ENCODE measurements around the gene MB21D2. TPM values are rescaled to one million over a fixed set of nuclear protein-coding genes. Genes with fewer than 3 reads are reported as not detected.
A peak's percentile ranks its signal among the peaks of the same experiment; 100 is the strongest.

Gene MB21D2
- total and polyA plus RNA-seq, 12 donors, result 1.4 to 16.8 (median 5.8) TPM

DNA sequence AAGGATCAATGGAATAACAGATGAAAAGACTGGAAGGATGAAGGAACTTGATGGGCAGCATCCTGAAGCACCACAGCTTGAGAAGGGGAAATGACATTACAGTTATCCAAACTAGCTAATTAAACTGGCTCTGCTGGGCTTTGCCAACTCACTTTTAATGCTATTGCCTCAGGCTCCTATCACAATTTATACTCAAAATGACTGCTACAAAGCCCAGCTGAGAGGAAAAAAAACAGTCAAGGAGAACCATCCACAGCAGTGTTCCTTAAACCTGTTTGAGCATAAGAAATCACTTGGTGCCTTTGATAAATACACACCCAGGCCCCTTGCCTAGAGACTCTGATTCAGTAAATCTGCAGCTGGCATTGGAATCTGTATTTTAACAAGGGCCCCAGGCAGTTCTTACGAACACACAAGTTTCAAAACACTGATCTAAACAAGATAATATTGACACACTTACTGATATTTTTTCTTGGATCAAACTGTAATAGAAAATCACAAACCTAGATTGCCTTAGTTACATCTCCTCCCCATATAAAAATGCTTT, 85.8 kb downstream of the MB21D2 start:
- Histone ChIP-seq H3K36me3 (replicated peaks in 1 of 2) (no peaks in the 10 kb centered on the region), H3K27ac (no peak overlapping the region), H3K4me1 (replicated peaks in 1 of 2) (peaks cover 10 to 42% of the 10 kb centered on the region in 2 donors), H3K27me3 (no peaks in the 10 kb centered on the region), H3K9me3 (replicated peaks in 1 of 3) (no peaks in the 10 kb centered on the region), H3K4me3 (no peak overlapping the region)
- intact Hi-C loops (cut with DNase I), result loop anchor here in 1 of 2 donors (10.0 kb wide), 1 partner anchor 83 kb away; the partner anchor contains the start of gene MB21D2
- WGBS, 4 donors, result 61 to 76% (median 70%) methylated on average over 1 of the region's 1 CpG
- no peak for TF ChIP-seq POLR2A (IDR thresholded peaks at IDR 0.05)
- TF ChIP-seq, protein P1, sequence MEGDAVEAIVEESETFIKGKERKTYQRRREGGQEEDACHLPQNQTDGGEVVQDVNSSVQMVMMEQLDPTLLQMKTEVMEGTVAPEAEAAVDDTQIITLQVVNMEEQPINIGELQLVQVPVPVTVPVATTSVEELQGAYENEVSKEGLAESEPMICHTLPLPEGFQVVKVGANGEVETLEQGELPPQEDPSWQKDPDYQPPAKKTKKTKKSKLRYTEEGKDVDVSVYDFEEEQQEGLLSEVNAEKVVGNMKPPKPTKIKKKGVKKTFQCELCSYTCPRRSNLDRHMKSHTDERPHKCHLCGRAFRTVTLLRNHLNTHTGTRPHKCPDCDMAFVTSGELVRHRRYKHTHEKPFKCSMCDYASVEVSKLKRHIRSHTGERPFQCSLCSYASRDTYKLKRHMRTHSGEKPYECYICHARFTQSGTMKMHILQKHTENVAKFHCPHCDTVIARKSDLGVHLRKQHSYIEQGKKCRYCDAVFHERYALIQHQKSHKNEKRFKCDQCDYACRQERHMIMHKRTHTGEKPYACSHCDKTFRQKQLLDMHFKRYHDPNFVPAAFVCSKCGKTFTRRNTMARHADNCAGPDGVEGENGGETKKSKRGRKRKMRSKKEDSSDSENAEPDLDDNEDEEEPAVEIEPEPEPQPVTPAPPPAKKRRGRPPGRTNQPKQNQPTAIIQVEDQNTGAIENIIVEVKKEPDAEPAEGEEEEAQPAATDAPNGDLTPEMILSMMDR (IDR thresholded peaks at IDR 0.05), result no peak
- no peak for DNase-seq

DNA sequence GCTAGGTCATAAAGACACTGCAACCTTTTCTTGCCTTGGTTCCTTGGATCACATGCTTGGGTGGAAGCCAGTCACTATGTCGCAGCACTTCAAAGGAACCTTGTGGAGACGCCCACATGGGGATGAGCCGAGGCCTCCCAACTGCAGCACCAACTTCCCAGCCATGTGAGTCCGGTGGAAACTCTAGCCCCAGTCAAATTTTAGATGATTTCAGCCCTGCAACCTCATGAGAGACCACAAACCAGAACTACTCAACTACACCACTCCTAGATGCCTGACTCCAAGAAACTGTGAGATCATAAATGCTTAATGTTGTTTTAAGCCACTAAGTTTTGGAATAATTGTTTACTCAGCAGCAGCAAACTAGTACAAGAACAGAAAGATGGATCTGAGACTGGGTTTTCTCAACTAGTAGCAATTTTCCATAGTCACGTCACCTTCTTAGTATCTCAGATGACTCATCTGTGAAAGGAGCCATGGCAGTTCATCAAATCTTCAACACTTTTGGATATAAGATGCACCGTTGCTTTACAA, 86.5 kb downstream of the MB21D2 start:
- intact Hi-C loops (cut with DNase I), result loop anchor here in 1 of 2 donors (10.0 kb wide), 1 partner anchor 84 kb away; the partner anchor contains the start of gene MB21D2
- H3K27ac ChIP-seq, result peak overlapping the region in 1 of 5 donors; percentile 11
- H3K36me3 ChIP-seq (replicated peaks in 1 of 2), result no peaks in the 10 kb centered on the region
- H3K4me3 ChIP-seq, result no peak overlapping the region
- WGBS, 4 donors, result 47 to 56% (median 54%) methylated on average over 6 of the region's 6 CpGs
- no peaks in the 10 kb centered on the region for H3K9me3 ChIP-seq (replicated peaks in 1 of 3)
- peaks cover 10 to 37% of the 10 kb centered on the region in 2 donors for H3K4me1 ChIP-seq (replicated peaks in 1 of 2)
- peak in 4 of 7 donors; percentile 38 to 57 (median 50) for DNase-seq
- TF ChIP-seq, protein P1 (IDR thresholded peaks at IDR 0.05), result no peak
- TF ChIP-seq POLR2A (IDR thresholded peaks at IDR 0.05), result no peak
- H3K27me3 ChIP-seq, result no peaks in the 10 kb centered on the region

DNA sequence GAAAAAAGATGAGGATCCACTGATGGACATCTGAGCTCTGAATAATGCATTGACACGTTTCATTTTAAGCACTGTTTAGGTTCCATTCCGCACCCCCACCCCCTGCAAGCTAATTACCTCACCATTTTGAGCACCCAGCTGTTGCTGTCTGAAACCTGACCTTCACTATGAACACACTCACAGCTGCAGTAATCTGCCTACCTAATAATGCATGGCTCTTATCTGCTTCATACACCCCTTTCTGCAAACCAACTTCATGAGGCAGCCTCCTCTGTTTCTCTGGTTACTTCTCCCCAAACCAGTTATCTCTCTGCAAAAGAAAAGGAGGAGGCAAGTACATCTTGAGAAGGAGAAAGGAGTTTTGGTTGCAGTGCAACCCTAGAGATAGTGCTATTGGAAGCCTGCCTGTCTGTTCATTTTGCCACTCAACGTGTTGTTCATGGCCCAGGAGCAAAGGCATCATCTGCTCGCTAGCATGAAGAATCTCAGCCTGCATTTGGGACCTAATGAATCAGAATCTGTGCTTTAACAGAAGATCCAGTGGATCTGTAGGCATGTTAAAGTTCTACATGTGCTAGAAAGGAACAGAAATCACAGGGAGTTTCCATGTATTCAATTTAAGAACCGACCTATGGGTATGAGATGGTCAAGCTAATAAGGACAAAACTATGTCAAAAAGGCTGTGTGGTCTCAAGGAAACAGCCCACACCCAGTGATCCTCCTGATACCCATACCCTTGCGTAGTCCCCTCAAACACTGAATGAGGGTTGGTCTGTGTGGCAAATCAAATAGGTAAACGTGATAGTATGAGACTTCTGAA, 87.2 kb downstream of the MB21D2 start:
- H3K27me3 ChIP-seq, result no peaks in the 10 kb centered on the region
- intact Hi-C loops (cut with DNase I), result loop anchor here in 1 of 2 donors (10.0 kb wide), 1 partner anchor 84 kb away; the partner anchor contains the start of gene MB21D2
- no peaks in the 10 kb centered on the region for H3K9me3 ChIP-seq (replicated peaks in 1 of 3)
- no peak for DNase-seq
- H3K4me3 ChIP-seq, result no peak overlapping the region
- no peaks in the 10 kb centered on the region for H3K36me3 ChIP-seq (replicated peaks in 1 of 2)
- 74 to 75% (median 75%) methylated on average over 7 of the region's 7 CpGs for WGBS, 4 donors
- H3K27ac ChIP-seq, result peak overlapping the region in 1 of 5 donors; percentile 11
- H3K4me1 ChIP-seq (replicated peaks in 1 of 2), result peaks cover 10 to 37% of the 10 kb centered on the region in 2 donors
- TF ChIP-seq POLR2A (IDR thresholded peaks at IDR 0.05), result no peak
- TF ChIP-seq, protein P1 (IDR thresholded peaks at IDR 0.05), result no peak

DNA sequence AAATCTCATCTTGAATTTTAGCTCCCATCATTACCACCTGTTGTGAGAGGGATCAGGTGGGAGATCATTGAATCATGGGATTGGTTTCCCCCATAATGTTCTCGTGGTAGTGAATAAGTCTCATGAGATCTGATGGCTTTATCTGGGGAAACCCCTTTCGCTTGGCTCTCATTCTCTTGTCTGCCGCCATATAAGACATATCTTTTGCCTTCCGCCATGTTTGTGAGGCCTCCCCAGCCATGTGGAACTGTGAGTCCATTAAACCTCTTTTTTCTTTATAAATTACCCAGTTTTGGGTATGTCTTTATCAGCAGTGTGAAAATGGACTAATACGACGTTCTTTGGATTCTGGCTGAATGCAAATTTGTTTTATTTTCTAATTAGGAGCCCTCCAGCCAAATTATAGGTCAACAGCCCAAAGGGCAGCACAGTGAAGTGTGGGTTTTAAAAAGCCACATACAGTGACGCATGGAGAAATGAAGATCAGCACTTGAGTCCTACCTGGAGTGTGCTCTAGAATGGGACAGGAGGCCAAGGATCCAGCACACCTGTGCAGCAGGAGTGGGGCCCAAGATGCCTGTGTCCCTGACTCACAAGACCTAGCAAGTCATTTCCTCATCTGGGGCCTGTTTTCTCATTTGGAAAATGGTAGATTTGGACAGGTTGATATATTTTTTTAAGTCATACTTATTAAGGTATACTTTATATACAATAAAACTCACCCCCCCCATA, 89.6 kb downstream of the MB21D2 start:
- Histone ChIP-seq H3K4me1 (replicated peaks in 1 of 2) (peaks cover 5 to 29% of the 10 kb centered on the region in 2 donors), H3K27ac (no peak overlapping the region), H3K4me3 (no peak overlapping the region), H3K36me3 (replicated peaks in 1 of 2) (no peaks in the 10 kb centered on the region), H3K27me3 (no peaks in the 10 kb centered on the region), H3K9me3 (replicated peaks in 1 of 3) (no peaks in the 10 kb centered on the region)
- TF ChIP-seq, protein P1 (IDR thresholded peaks at IDR 0.05), result no peak
- no peak for TF ChIP-seq POLR2A (IDR thresholded peaks at IDR 0.05)
- WGBS, 4 donors, result 96 to 98% (median 97%) methylated on average over 7 of the region's 7 CpGs
- intact Hi-C loops (cut with DNase I), result no loop called here
- DNase-seq, result no peak

All from adrenal gland (tissue), 12 donors.